Endothelial cell of umbilical vein (primary cell): ENCODE measurements around the gene SEMA7A.

ENCODE experiments used
- CTCF ChIP-seq, 2 donors: IDR thresholded peaks; 1 replicate in 1 of 2; 2 replicates in 1 of 2; pipeline ENCODE4 v1.5.1; 2011; ENCODE audit warnings: low read length in 2 of 2, mild to moderate bottlenecking in 2 of 2, moderate library complexity in 2 of 2, control low read depth in 1 of 2, inconsistent platforms in 1 of 2, low read depth in 1 of 2; ENCODE audit not compliant: insufficient read depth in 1 of 2; ENCODE audit errors: extremely low read depth in 1 of 2
- EZH2 ChIP-seq: IDR thresholded peaks from 2 replicates; pipeline ENCODE4 v1.6.1; 2012; ENCODE audit warnings: borderline replicate concordance, low read depth, mild to moderate bottlenecking, moderate library complexity, low read length, inconsistent platforms; ENCODE audit not compliant: severe bottlenecking
- JUN ChIP-seq: IDR thresholded peaks from 2 replicates; pipeline ENCODE4 v1.6.1; 2011; ENCODE audit warnings: borderline replicate concordance, low read depth; ENCODE audit not compliant: insufficient read length, insufficient read depth
- MYC ChIP-seq: IDR thresholded peaks from one replicate; pipeline ENCODE4 v1.6.1; 2011; ENCODE audit warnings: mild to moderate bottlenecking, low read depth, low read length
- POLR2A ChIP-seq: IDR thresholded peaks from 2 replicates; pipeline ENCODE4 v1.6.1; 2012; ENCODE audit warnings: low read depth, mild to moderate bottlenecking, control low read depth, low read length
- POLR2AphosphoS5 ChIP-seq: IDR thresholded peaks from 2 replicates; pipeline ENCODE4 v1.6.1; 2012; ENCODE audit warnings: low read depth, mild to moderate bottlenecking, control low read depth, low read length, moderate library complexity; ENCODE audit not compliant: insufficient read depth

- TF ChIP-seq POLR2A: no peak
- TF ChIP-seq CTCF (IDR thresholded peaks at IDR 0.05; ENCODE audit: extremely low read depth in 1 of 2, insufficient read depth in 1 of 2, low read depth in 1 of 2, low read length in 2 of 2): no peak
- TF ChIP-seq JUN: no peak
- TF ChIP-seq POLR2AphosphoS5: no peak
- no peak for TF ChIP-seq MYC
- no peak for TF ChIP-seq EZH2
Observed at GRCh38 chr15:74386496-74387140, 47.1 kb downstream of the SEMA7A start.
